Panc1 (cell line): ENCODE results near the gene PRUNE1. TPM values are rescaled to one million over a fixed set of nuclear protein-coding genes. Genes with fewer than 3 reads are reported as not detected.

Experiments
- ATAC-seq: fragments of 200-7000 bp; cut with Tn5 transposase; 2 replicates; pipeline ENCODE4 v1.9.1; 2020; ENCODE audit warnings: mild to moderate bottlenecking, moderate library complexity
- BruUV-seq: library from RNA; stranded (reverse); fragments of 400-500 nt; replicated peaks from 2 replicates; lab custom pipeline; 2021; lab: Mats Ljungman, UMichigan
- CTCF ChIA-PET: fragments of 300-600 bp; sonication (Branson Sonifier 250); formaldehyde crosslinking; loops from one replicate; lab custom pipeline; 2022; ENCODE audit warnings: antibody characterized with exemption; lab: Charles Lee
- POLR2A ChIA-PET: fragments of 300-600 bp; sonication (Branson Sonifier 250); formaldehyde crosslinking; loops from one replicate; lab custom pipeline; 2022; ENCODE audit warnings: antibody characterized with exemption; lab: Charles Lee
- DNase-seq: peaks from one replicate; pipeline ENCODE4 v3.0.0-alpha.2; 2010; ENCODE audit warnings: low read depth, low spot score
- H3K27ac ChIP-seq: 2 replicates; pipeline ENCODE4 v1.5.1; 2011; ENCODE audit warnings: mild to moderate bottlenecking, low read length, inconsistent platforms
- H3K27me3 ChIP-seq: fragments of 200-500 bp; sonication (Bioruptor generic); 2 replicates; pipeline ENCODE4 v1.6.0; 2014; ENCODE audit warnings: low read length, inconsistent platforms; ENCODE audit not compliant: control insufficient read depth, insufficient read depth
- H3K36me3 ChIP-seq: fragments of 200-500 bp; sonication (Bioruptor generic); 2 replicates; pipeline ENCODE4 v1.5.1; 2014; ENCODE audit warnings: inconsistent platforms, mild to moderate bottlenecking, low read length, moderate library complexity; ENCODE audit not compliant: control insufficient read depth, insufficient read depth
- H3K4me1 ChIP-seq: 2 replicates; pipeline ENCODE4 v1.5.1; 2011; ENCODE audit warnings: inconsistent platforms, mild to moderate bottlenecking, low read length, moderate library complexity; ENCODE audit not compliant: control insufficient read depth, insufficient read depth
- H3K4me3 ChIP-seq, 2 experiments: 2 replicates each; pipeline ENCODE4 v1.5.1; 2011 to 2012; ENCODE audit warnings: low read depth in 2 of 2, low read length in 2 of 2, mild to moderate bottlenecking in 2 of 2, inconsistent platforms in 1 of 2, moderate library complexity in 1 of 2
- H3K9me3 ChIP-seq: fragments of 200-500 bp; sonication (Bioruptor generic); 2 replicates; pipeline ENCODE4 v1.5.1; 2014; ENCODE audit warnings: low read depth, mild to moderate bottlenecking, inconsistent platforms, low read length, moderate library complexity; ENCODE audit not compliant: control insufficient read depth, insufficient read depth
- CTCF ChIP-seq: fragments of 450-650 bp; IDR thresholded peaks from 2 replicates; pipeline ENCODE4 v1.5.1; 2017; ENCODE audit warnings: mild to moderate bottlenecking
- POLR2AphosphoS5 ChIP-seq: IDR thresholded peaks from 2 replicates; pipeline ENCODE4 v1.6.1; 2012; ENCODE audit warnings: mild to moderate bottlenecking, low read depth, low read length, moderate library complexity
- SIN3A ChIP-seq: IDR thresholded peaks from 2 replicates; pipeline ENCODE4 v1.6.1; 2012; ENCODE audit warnings: low read depth, mild to moderate bottlenecking, low read length, moderate library complexity, borderline replicate concordance; ENCODE audit not compliant: insufficient read depth
- TCF7L2 ChIP-seq: IDR thresholded peaks from 2 replicates; pipeline ENCODE4 v1.6.1; 2011; ENCODE audit warnings: mild to moderate bottlenecking, low read depth, low read length, inconsistent platforms
- in situ Hi-C: cut with HindIII; loops from 2 replicates; pipeline ENCODE4 v1.10.0; 2016; ENCODE audit warnings: low sequenced_read_pairs, low pct_unique_long_range_greater_than_20kb
- intact Hi-C: fragments of 100-400 bp; cut with micrococcal nuclease; formaldehyde crosslinking; loops from one replicate; pipeline ENCODE4 v1.10.0; 2022; ENCODE audit not compliant: unreplicated experiment
- total RNA-seq: library from RNA; stranded (reverse); gene quantifications from one replicate; pipeline ENCODE4 v1.2.1, GENCODE V29; 2021; ENCODE audit not compliant: unreplicated experiment
- TF ChIP-seq, protein P1 (sequence below), 2 experiments: IDR thresholded peaks; 2 replicates each; pipeline ENCODE4 v1.6.1; 2011 to 2012; ENCODE audit warnings: low read depth in 2 of 2, control low read depth in 1 of 2, low read length in 1 of 2, mild to moderate bottlenecking in 1 of 2, moderate library complexity in 1 of 2; ENCODE audit not compliant: insufficient read depth in 1 of 2

Gene PRUNE1
- total RNA-seq, 1 experiment from 2014 or later: 16.2 TPM

GRCh38 chr1:151043163-151043562 is 34.9 kb downstream of the PRUNE1 start:
- Histone ChIP-seq H3K9me3 (no peaks in the 10 kb centered on the region), H3K4me1 (0 out of 2 replicates have a peak, but pooled peaks cover 3% of the 10 kb centered on the region), H3K36me3 (no peaks in the 10 kb centered on the region), H3K27me3 (no peaks in the 10 kb centered on the region), H3K4me3 (no peak overlapping the region), H3K27ac (no peak overlapping the region)
- in situ Hi-C loops (no loop called here), intact Hi-C loops (no loop called here)
- ATAC-seq: no peak
- TF ChIP-seq SIN3A (no peak), TCF7L2 (no peak)
- DNase-seq: no peak
- ChIA-PET POLR2A (no interaction called here), CTCF (interaction anchor here (0.7 kb wide), 1 partner anchor 37 kb away, joined by 3 read pairs; the partner anchor contains the start of gene MINDY1)
- no TSS peak for BruUV-seq

DNA sequence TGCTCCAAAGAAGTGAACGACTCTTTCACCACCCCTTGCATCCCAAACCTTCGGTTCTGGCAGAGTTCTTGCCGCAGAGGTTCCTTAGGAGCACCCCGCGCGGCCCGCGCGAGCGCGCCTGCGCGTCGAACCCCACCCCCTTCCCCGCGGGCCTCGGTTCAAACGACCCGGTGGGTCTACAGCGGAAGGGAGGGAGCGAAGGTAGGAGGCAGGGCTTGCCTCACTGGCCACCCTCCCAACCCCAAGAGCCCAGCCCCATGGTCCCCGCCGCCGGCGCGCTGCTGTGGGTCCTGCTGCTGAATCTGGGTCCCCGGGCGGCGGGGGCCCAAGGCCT is 39.3 kb downstream of the PRUNE1 start, which contains the start of gene C1orf56:
C1orf56 (plus strand) TSS at position 161 of the 334 bp plus-strand sequence; CDS start at position 258, 97 bp downstream.
- ChIA-PET CTCF (interaction anchor here (0.9 to 1.5 kb wide), 2 partner anchors 13 to 23 kb away, joined by 4 to 5 read pairs; partner anchors contain the start of gene MLLT11), POLR2A (interaction anchor here (0.6 to 1.2 kb wide), 2 partner anchors 14 to 24 kb away, joined by 3 to 9 read pairs; no protein-coding TSS in a partner anchor)
- Histone ChIP-seq H3K4me3 (peak within 1 kb of the TSS; percentile 66 to 88), H3K27ac (peak within 1 kb of the TSS; percentile 86), H3K4me1 (peaks cover 3% of the 10 kb centered on the region; the same call in 1 of the 2 replicates), H3K36me3 (peaks cover 5% of the 10 kb centered on the region; the same call in 1 of the 2 replicates), H3K27me3 (no peaks in the 10 kb centered on the region), H3K9me3 (no peaks in the 10 kb centered on the region)
- ATAC-seq (peak; percentile 86), DNase-seq (no peak)
- TF ChIP-seq POLR2AphosphoS5 (peak; percentile 80), SIN3A (no peak; the same call in 1 of the 2 replicates), TCF7L2 (peak; percentile 87), CTCF (no peak)
- TF ChIP-seq, protein P1, sequence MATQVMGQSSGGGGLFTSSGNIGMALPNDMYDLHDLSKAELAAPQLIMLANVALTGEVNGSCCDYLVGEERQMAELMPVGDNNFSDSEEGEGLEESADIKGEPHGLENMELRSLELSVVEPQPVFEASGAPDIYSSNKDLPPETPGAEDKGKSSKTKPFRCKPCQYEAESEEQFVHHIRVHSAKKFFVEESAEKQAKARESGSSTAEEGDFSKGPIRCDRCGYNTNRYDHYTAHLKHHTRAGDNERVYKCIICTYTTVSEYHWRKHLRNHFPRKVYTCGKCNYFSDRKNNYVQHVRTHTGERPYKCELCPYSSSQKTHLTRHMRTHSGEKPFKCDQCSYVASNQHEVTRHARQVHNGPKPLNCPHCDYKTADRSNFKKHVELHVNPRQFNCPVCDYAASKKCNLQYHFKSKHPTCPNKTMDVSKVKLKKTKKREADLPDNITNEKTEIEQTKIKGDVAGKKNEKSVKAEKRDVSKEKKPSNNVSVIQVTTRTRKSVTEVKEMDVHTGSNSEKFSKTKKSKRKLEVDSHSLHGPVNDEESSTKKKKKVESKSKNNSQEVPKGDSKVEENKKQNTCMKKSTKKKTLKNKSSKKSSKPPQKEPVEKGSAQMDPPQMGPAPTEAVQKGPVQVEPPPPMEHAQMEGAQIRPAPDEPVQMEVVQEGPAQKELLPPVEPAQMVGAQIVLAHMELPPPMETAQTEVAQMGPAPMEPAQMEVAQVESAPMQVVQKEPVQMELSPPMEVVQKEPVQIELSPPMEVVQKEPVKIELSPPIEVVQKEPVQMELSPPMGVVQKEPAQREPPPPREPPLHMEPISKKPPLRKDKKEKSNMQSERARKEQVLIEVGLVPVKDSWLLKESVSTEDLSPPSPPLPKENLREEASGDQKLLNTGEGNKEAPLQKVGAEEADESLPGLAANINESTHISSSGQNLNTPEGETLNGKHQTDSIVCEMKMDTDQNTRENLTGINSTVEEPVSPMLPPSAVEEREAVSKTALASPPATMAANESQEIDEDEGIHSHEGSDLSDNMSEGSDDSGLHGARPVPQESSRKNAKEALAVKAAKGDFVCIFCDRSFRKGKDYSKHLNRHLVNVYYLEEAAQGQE (IDR thresholded peaks at IDR 0.05; ENCODE audit: insufficient read depth in 1 of 2, low read depth in 2 of 2, low read length in 1 of 2): no peak
- intact Hi-C loops: no loop called here
- in situ Hi-C loops: no loop called here
- BruUV-seq: no TSS peak
